Neural cell (in vitro differentiated cells): ENCODE results near the gene DBN1.

Experiments used
- EP300 ChIP-seq: fragments of 450-650 bp; conservative IDR thresholded peaks from 2 replicates; pipeline ENCODE4 v1.6.1; 2014; ENCODE audit warnings: antibody characterized with exemption, mild to moderate bottlenecking, moderate library complexity; ENCODE audit not compliant: poor library complexity, severe bottlenecking
- EZH2 ChIP-seq: fragments of 200-600, 300-800 bp; shearing (Covaris generic), sonication (generic); IDR thresholded peaks from 2 replicates; pipeline ENCODE4 v1.6.1; 2014; ENCODE audit warnings: antibody characterized with exemption, low read length, borderline replicate concordance, mild to moderate bottlenecking; ENCODE audit not compliant: insufficient read depth, poor library complexity, severe bottlenecking
- MXI1 ChIP-seq: fragments of 450-650 bp; conservative IDR thresholded peaks from 2 replicates; pipeline ENCODE4 v1.6.1; 2014; ENCODE audit warnings: antibody characterized with exemption, mild to moderate bottlenecking; ENCODE audit not compliant: poor library complexity, severe bottlenecking
- POLR2AphosphoS5 ChIP-seq: IDR thresholded peaks from 2 replicates; pipeline ENCODE4 v1.6.1; 2012
- RAD21 ChIP-seq: fragments of 450-650 bp; conservative IDR thresholded peaks from 2 replicates; pipeline ENCODE4 v1.6.1; 2014; ENCODE audit warnings: antibody characterized with exemption, mild to moderate bottlenecking, moderate library complexity
- SMC3 ChIP-seq: fragments of 450-650 bp; conservative IDR thresholded peaks from 2 replicates; pipeline ENCODE4 v1.6.1; 2014; ENCODE audit warnings: antibody characterized with exemption, mild to moderate bottlenecking, moderate library complexity; ENCODE audit not compliant: poor library complexity
- TAF1 ChIP-seq: IDR thresholded peaks from 2 replicates; pipeline ENCODE4 v1.6.1; 2012; ENCODE audit warnings: low read depth
- TF ChIP-seq, protein P1 (sequence below): fragments of 450-650 bp; IDR thresholded peaks from 2 replicates; pipeline ENCODE4 v1.5.1; 2014; ENCODE audit warnings: antibody characterized with exemption, mild to moderate bottlenecking, moderate library complexity; ENCODE audit not compliant: poor library complexity, severe bottlenecking
- TF ChIP-seq, protein P2 (sequence below): IDR thresholded peaks from 2 replicates; pipeline ENCODE4 v1.6.1; 2012; ENCODE audit warnings: borderline replicate concordance

DNA sequence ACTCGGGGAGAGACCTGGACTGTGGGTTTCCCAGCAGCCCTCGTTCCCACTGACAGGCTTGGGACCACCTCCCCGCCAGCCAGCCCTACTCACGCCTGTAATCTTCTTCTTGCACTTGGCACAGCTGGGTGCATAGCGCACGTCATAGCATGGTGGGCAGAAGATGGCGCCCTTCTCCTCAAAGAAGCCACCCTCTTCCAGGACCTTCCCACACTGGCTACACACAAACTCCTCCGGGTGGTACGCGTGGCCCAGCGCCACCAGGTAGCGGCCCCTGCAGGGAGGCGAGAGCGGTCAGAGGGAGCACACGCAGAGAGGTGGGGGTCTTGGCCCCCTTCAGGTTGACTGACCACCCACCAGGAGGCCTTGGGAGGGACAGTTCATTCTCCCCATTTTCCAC is 14.5 kb upstream of the DBN1 start:
- TF ChIP-seq EP300 (no peak), RAD21 (no peak), POLR2AphosphoS5 (no peak), EZH2 (no peak), MXI1 (no peak), TAF1 (no peak), SMC3 (no peak)
- TF ChIP-seq, protein P1, sequence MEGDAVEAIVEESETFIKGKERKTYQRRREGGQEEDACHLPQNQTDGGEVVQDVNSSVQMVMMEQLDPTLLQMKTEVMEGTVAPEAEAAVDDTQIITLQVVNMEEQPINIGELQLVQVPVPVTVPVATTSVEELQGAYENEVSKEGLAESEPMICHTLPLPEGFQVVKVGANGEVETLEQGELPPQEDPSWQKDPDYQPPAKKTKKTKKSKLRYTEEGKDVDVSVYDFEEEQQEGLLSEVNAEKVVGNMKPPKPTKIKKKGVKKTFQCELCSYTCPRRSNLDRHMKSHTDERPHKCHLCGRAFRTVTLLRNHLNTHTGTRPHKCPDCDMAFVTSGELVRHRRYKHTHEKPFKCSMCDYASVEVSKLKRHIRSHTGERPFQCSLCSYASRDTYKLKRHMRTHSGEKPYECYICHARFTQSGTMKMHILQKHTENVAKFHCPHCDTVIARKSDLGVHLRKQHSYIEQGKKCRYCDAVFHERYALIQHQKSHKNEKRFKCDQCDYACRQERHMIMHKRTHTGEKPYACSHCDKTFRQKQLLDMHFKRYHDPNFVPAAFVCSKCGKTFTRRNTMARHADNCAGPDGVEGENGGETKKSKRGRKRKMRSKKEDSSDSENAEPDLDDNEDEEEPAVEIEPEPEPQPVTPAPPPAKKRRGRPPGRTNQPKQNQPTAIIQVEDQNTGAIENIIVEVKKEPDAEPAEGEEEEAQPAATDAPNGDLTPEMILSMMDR: peak; percentile 16
- TF ChIP-seq, protein P2, sequence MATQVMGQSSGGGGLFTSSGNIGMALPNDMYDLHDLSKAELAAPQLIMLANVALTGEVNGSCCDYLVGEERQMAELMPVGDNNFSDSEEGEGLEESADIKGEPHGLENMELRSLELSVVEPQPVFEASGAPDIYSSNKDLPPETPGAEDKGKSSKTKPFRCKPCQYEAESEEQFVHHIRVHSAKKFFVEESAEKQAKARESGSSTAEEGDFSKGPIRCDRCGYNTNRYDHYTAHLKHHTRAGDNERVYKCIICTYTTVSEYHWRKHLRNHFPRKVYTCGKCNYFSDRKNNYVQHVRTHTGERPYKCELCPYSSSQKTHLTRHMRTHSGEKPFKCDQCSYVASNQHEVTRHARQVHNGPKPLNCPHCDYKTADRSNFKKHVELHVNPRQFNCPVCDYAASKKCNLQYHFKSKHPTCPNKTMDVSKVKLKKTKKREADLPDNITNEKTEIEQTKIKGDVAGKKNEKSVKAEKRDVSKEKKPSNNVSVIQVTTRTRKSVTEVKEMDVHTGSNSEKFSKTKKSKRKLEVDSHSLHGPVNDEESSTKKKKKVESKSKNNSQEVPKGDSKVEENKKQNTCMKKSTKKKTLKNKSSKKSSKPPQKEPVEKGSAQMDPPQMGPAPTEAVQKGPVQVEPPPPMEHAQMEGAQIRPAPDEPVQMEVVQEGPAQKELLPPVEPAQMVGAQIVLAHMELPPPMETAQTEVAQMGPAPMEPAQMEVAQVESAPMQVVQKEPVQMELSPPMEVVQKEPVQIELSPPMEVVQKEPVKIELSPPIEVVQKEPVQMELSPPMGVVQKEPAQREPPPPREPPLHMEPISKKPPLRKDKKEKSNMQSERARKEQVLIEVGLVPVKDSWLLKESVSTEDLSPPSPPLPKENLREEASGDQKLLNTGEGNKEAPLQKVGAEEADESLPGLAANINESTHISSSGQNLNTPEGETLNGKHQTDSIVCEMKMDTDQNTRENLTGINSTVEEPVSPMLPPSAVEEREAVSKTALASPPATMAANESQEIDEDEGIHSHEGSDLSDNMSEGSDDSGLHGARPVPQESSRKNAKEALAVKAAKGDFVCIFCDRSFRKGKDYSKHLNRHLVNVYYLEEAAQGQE: no peak
